ENCODE results near the gene CDC45. TPM values are rescaled to one million over a fixed set of nuclear protein-coding genes. Genes with fewer than 3 reads are reported as not detected.

The CDC45 gene
- total and polyA plus RNA-seq, 2 donors (not counting 1 experiment from before 2014, with no cell fraction given): 3.8 to 12.0 TPM

DNA sequence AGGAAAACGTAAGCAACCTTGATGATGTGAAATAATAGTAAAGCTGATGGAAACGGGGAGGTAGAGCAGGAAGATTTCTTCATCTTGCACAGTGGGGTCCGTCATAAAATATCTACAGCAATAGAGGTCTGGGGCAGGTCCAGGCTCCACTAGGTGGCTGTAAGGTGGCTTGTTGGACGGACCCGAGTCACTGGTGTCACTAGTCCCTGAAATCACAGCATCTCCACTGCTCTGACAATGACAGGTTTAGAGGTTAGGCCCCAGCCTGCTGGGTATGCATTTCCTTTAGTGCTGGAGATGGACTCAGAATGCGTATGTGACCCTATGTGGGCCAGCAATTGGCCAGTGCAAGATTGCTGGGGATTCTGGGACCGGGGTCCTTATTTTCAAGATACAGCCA is 69.7 kb downstream of the CDC45 start:
- Histone ChIP-seq H3K9me3 (ENCODE audit: control insufficient read depth, insufficient read depth, low read depth, low read length) (no peaks in the 10 kb centered on the region), H3K4me3 (replicated peaks in 1 of 4; ENCODE audit: control extremely low read depth in 1 of 4, insufficient read depth in 1 of 4, low read depth in 3 of 4, low read length in 4 of 4) (no peak overlapping the region), H3K27ac (ENCODE audit: insufficient read depth, low read length) (no peak overlapping the region), H3K4me1 (ENCODE audit: control insufficient read depth, extremely low read depth, insufficient read depth, low read length) (no peaks in the 10 kb centered on the region), H3K9ac (ENCODE audit: insufficient read depth, low read length) (no peak overlapping the region), H3K36me3 (ENCODE audit: control insufficient read depth, insufficient read depth, low read length) (no peaks in the 10 kb centered on the region), H2AFZ (ENCODE audit: low read length) (no peak overlapping the region), H3K79me2 (ENCODE audit: control insufficient read depth, insufficient read depth, low read length) (no peaks in the 10 kb centered on the region), H4K20me1 (ENCODE audit: control insufficient read depth, extremely low read depth, insufficient read depth, low read length) (no peaks in the 10 kb centered on the region), H3K4me2 (ENCODE audit: extremely low read depth, insufficient read depth, low read length) (no peak overlapping the region), H3K27me3 (ENCODE audit: control insufficient read depth, insufficient read depth, low read length) (no peaks in the 10 kb centered on the region)
- TF ChIP-seq CTCF (conservative IDR thresholded peaks at IDR 0.05 in 1 of 2, IDR thresholded peaks at IDR 0.05 in 1 of 2; ENCODE audit: low read depth in 1 of 2, low read length in 2 of 2): no peak
- no peak for TF ChIP-seq EZH2 (IDR thresholded peaks at IDR 0.05; ENCODE audit: low read length, missing control alignments)
- no peak for DNase-seq (ENCODE audit: low read depth in 2 of 2)

DNA sequence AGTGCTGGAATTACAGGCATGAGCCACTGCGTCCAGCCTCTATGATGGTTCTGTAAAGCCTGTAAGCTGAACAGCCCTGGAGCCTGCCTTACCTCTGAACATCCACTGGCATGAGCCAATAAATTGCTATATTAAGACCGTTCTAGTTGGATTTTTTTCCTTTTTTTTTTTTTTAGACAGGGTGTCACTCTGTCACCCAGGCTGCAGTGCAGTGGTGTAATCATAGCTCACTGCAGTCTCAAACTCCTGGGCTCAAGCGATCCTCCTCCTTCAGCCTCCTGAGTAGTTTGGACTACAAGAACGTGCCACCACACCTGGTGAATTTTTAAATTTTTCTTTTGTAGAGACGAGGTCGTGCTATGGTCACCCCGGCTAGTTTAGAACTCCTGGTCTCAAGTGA is 70.7 kb downstream of the CDC45 start:
- no peaks in the 10 kb centered on the region for H3K36me3 ChIP-seq (ENCODE audit: control insufficient read depth, insufficient read depth, low read length)
- no peak for DNase-seq (ENCODE audit: low read depth in 2 of 2)
- H3K9ac ChIP-seq (ENCODE audit: insufficient read depth, low read length): no peak overlapping the region
- no peaks in the 10 kb centered on the region for H3K9me3 ChIP-seq (ENCODE audit: control insufficient read depth, insufficient read depth, low read depth, low read length)
- no peak overlapping the region for H3K27ac ChIP-seq (ENCODE audit: insufficient read depth, low read length)
- no peaks in the 10 kb centered on the region for H3K79me2 ChIP-seq (ENCODE audit: control insufficient read depth, insufficient read depth, low read length)
- H4K20me1 ChIP-seq (ENCODE audit: control insufficient read depth, extremely low read depth, insufficient read depth, low read length): no peaks in the 10 kb centered on the region
- H3K4me3 ChIP-seq (replicated peaks in 1 of 4; ENCODE audit: control extremely low read depth in 1 of 4, insufficient read depth in 1 of 4, low read depth in 3 of 4, low read length in 4 of 4): no peak overlapping the region
- no peak for TF ChIP-seq CTCF (conservative IDR thresholded peaks at IDR 0.05 in 1 of 2, IDR thresholded peaks at IDR 0.05 in 1 of 2; ENCODE audit: low read depth in 1 of 2, low read length in 2 of 2)
- no peak for TF ChIP-seq EZH2 (IDR thresholded peaks at IDR 0.05; ENCODE audit: low read length, missing control alignments)
- no peaks in the 10 kb centered on the region for H3K4me1 ChIP-seq (ENCODE audit: control insufficient read depth, extremely low read depth, insufficient read depth, low read length)
- H2AFZ ChIP-seq (ENCODE audit: low read length): no peak overlapping the region
- no peak overlapping the region for H3K4me2 ChIP-seq (ENCODE audit: extremely low read depth, insufficient read depth, low read length)
- H3K27me3 ChIP-seq (ENCODE audit: control insufficient read depth, insufficient read depth, low read length): no peaks in the 10 kb centered on the region

- H3K9ac ChIP-seq (ENCODE audit: insufficient read depth, low read length): no peak overlapping the region
- no peaks in the 10 kb centered on the region for H3K4me1 ChIP-seq (ENCODE audit: control insufficient read depth, extremely low read depth, insufficient read depth, low read length)
- no peaks in the 10 kb centered on the region for H3K36me3 ChIP-seq (ENCODE audit: control insufficient read depth, insufficient read depth, low read length)
- H3K27me3 ChIP-seq (ENCODE audit: control insufficient read depth, insufficient read depth, low read length): no peaks in the 10 kb centered on the region
- H3K9me3 ChIP-seq (ENCODE audit: control insufficient read depth, insufficient read depth, low read depth, low read length): no peaks in the 10 kb centered on the region
- H3K79me2 ChIP-seq (ENCODE audit: control insufficient read depth, insufficient read depth, low read length): no peaks in the 10 kb centered on the region
- no peak for DNase-seq (ENCODE audit: low read depth in 2 of 2)
- no peak overlapping the region for H2AFZ ChIP-seq (ENCODE audit: low read length)
- no peak overlapping the region for H3K27ac ChIP-seq (ENCODE audit: insufficient read depth, low read length)
- H3K4me3 ChIP-seq (replicated peaks in 1 of 4; ENCODE audit: control extremely low read depth in 1 of 4, insufficient read depth in 1 of 4, low read depth in 3 of 4, low read length in 4 of 4): no peak overlapping the region
- H4K20me1 ChIP-seq (ENCODE audit: control insufficient read depth, extremely low read depth, insufficient read depth, low read length): no peaks in the 10 kb centered on the region
- no peak overlapping the region for H3K4me2 ChIP-seq (ENCODE audit: extremely low read depth, insufficient read depth, low read length)
- no peak for TF ChIP-seq EZH2 (IDR thresholded peaks at IDR 0.05; ENCODE audit: low read length, missing control alignments)
- TF ChIP-seq CTCF (conservative IDR thresholded peaks at IDR 0.05 in 1 of 2, IDR thresholded peaks at IDR 0.05 in 1 of 2; ENCODE audit: low read depth in 1 of 2, low read length in 2 of 2): no peak
These were observed 73.5 kb downstream of the CDC45 start for GRCh38 chr22:19553201-19553600.

Measured in fibroblast of lung (primary cell).